H9 (cell line): ENCODE measurements around the gene LRRC7. TPM values are rescaled to one million over a fixed set of nuclear protein-coding genes. Genes with fewer than 3 reads are reported as not detected.

Experiments
- DNase-seq: peaks from one replicate; pipeline ENCODE4 v3.0.0-alpha.2; 2017
- H2AFZ ChIP-seq: one replicate; pipeline ENCODE4 v1.6.1; 2013; ENCODE audit warnings: mild to moderate bottlenecking, low read length, control low read depth, moderate library complexity
- H2AK5ac ChIP-seq: 2 replicates; pipeline ENCODE4 v1.6.1; 2013; ENCODE audit warnings: low read length, control low read depth, mixed read lengths; ENCODE audit not compliant: insufficient read length
- H2BK120ac ChIP-seq: one replicate; pipeline ENCODE4 v1.6.1; 2013; ENCODE audit warnings: low read depth, mild to moderate bottlenecking, low read length, control low read depth, inconsistent platforms; ENCODE audit not compliant: poor library complexity, severe bottlenecking
- H2BK12ac ChIP-seq: 2 replicates; pipeline ENCODE4 v1.6.1; 2013; ENCODE audit warnings: low read length, control low read depth, mixed read lengths, low read depth; ENCODE audit not compliant: insufficient read length
- H2BK15ac ChIP-seq: 2 replicates; pipeline ENCODE4 v1.6.1; 2013; ENCODE audit warnings: low read depth, low read length, control low read depth
- H2BK20ac ChIP-seq: one replicate; pipeline ENCODE4 v1.6.1; 2013; ENCODE audit warnings: low read depth, mild to moderate bottlenecking, low read length, control low read depth, inconsistent platforms; ENCODE audit not compliant: poor library complexity, severe bottlenecking
- H2BK5ac ChIP-seq: 2 replicates; pipeline ENCODE4 v1.6.1; 2013; ENCODE audit warnings: low read length, control low read depth, mixed read lengths; ENCODE audit not compliant: insufficient read length
- H3K14ac ChIP-seq: 2 replicates; pipeline ENCODE4 v1.6.1; 2013; ENCODE audit warnings: low read length, control low read depth; ENCODE audit not compliant: insufficient read depth
- H3K18ac ChIP-seq: 2 replicates; pipeline ENCODE4 v1.6.1; 2013; ENCODE audit warnings: low read depth, mild to moderate bottlenecking, mixed read lengths, low read length, control low read depth; ENCODE audit not compliant: insufficient read length
- H3K23ac ChIP-seq: 2 replicates; pipeline ENCODE4 v1.6.1; 2013; ENCODE audit warnings: low read length, control low read depth, mixed read lengths, low read depth; ENCODE audit not compliant: insufficient read length
- H3K23me2 ChIP-seq: 2 replicates; pipeline ENCODE4 v1.6.1; 2013; ENCODE audit warnings: low read depth, mild to moderate bottlenecking, mixed read lengths, low read length, control low read depth; ENCODE audit not compliant: insufficient read length, poor library complexity, severe bottlenecking
- H3K27ac ChIP-seq: 2 replicates; pipeline ENCODE4 v1.5.1; 2013; ENCODE audit warnings: low read length, control low read depth, mixed read lengths, low read depth; ENCODE audit not compliant: insufficient read length
- H3K27me3 ChIP-seq: 2 replicates; pipeline ENCODE4 v1.6.1; 2013; ENCODE audit warnings: low read length, control low read depth, inconsistent platforms; ENCODE audit not compliant: insufficient read depth
- H3K4ac ChIP-seq: 2 replicates; pipeline ENCODE4 v1.6.1; 2013; ENCODE audit warnings: low read depth, mild to moderate bottlenecking, control low read depth, inconsistent platforms, low read length, moderate library complexity
- H3K4me1 ChIP-seq: 2 replicates; pipeline ENCODE4 v1.6.1; 2013; ENCODE audit warnings: low read length, control low read depth, inconsistent platforms; ENCODE audit not compliant: insufficient read depth
- H3K4me2 ChIP-seq: 2 replicates; pipeline ENCODE4 v1.6.1; 2013; ENCODE audit warnings: low read length, control low read depth, mixed read lengths; ENCODE audit not compliant: insufficient read length, insufficient read depth
- H3K56ac ChIP-seq: 2 replicates; pipeline ENCODE4 v1.6.1; 2013; ENCODE audit warnings: low read depth, mild to moderate bottlenecking, mixed read lengths, low read length, control low read depth; ENCODE audit not compliant: insufficient read length
- H3K79me1 ChIP-seq: 2 replicates; pipeline ENCODE4 v1.6.1; 2013; ENCODE audit warnings: low read depth, mild to moderate bottlenecking, moderate library complexity, low read length, control low read depth, inconsistent platforms; ENCODE audit not compliant: insufficient read depth, poor library complexity, severe bottlenecking
- H3K79me2 ChIP-seq: 2 replicates; pipeline ENCODE4 v1.6.1; 2013; ENCODE audit warnings: low read length, control low read depth, inconsistent platforms; ENCODE audit not compliant: insufficient read depth
- H3K9ac ChIP-seq: 2 replicates; pipeline ENCODE4 v1.6.1; 2013; ENCODE audit warnings: low read length, control low read depth, mixed read lengths; ENCODE audit not compliant: insufficient read length; ENCODE audit errors: extremely low read depth
- H3K9me3 ChIP-seq: one replicate; pipeline ENCODE4 v1.6.1; 2013; ENCODE audit warnings: low read depth, low read length, inconsistent platforms; ENCODE audit not compliant: control insufficient read depth
- H3T11ph ChIP-seq: one replicate; pipeline ENCODE4 v1.6.1; 2013; ENCODE audit warnings: mild to moderate bottlenecking, low read length, control low read depth, inconsistent platforms
- H4K20me1 ChIP-seq: one replicate; pipeline ENCODE4 v1.6.1; 2013; ENCODE audit not compliant: control insufficient read depth, insufficient read length, insufficient read depth
- H4K5ac ChIP-seq: 2 replicates; pipeline ENCODE4 v1.6.1; 2013; ENCODE audit warnings: low read depth, mild to moderate bottlenecking, mixed read lengths, low read length, control low read depth; ENCODE audit not compliant: insufficient read length
- H4K8ac ChIP-seq: replicated peaks from 2 replicates; pipeline ENCODE4 v1.6.1; 2013; ENCODE audit warnings: low read length, control low read depth, mixed read lengths, low read depth; ENCODE audit not compliant: insufficient read length
- H4K91ac ChIP-seq: 2 replicates; pipeline ENCODE4 v1.6.1; 2013; ENCODE audit warnings: low read depth, mild to moderate bottlenecking, moderate library complexity, mixed read lengths, low read length, control low read depth; ENCODE audit not compliant: insufficient read length
- H3K27ac Mint-ChIP-seq, 3 experiments: 2 replicates in 2 of 3; 3 replicates in 1 of 3; pipeline ENCODE4 v1.8.0; 2020 to 2021; ENCODE audit warnings: mixed read lengths in 3 of 3, mild to moderate bottlenecking in 1 of 3, moderate library complexity in 1 of 3
- H3K27me3 Mint-ChIP-seq: 2 replicates; pipeline ENCODE4 v1.8.0; 2021; ENCODE audit warnings: low read depth, mild to moderate bottlenecking, moderate library complexity, mixed read lengths
- H3K36me3 Mint-ChIP-seq, 3 experiments: 2 replicates in 2 of 3; 3 replicates in 1 of 3; pipeline ENCODE4 v1.8.0; 2020 to 2021; ENCODE audit warnings: low read depth in 3 of 3, mixed read lengths in 3 of 3; ENCODE audit not compliant: insufficient read depth in 1 of 3
- H3K4me1 Mint-ChIP-seq, 2 experiments: 2 replicates each; pipeline ENCODE4 v1.8.0; 2020; ENCODE audit warnings: mixed read lengths in 2 of 2
- H3K4me3 Mint-ChIP-seq, 2 experiments: 2 replicates in 1 of 2; 3 replicates in 1 of 2; pipeline ENCODE4 v1.8.0; 2020 to 2021; ENCODE audit warnings: mild to moderate bottlenecking in 2 of 2, mixed read lengths in 2 of 2, moderate library complexity in 1 of 2
- H3K9me3 Mint-ChIP-seq, 2 experiments: 2 replicates in 1 of 2; 3 replicates in 1 of 2; pipeline ENCODE4 v1.8.0; 2020; ENCODE audit warnings: mild to moderate bottlenecking in 2 of 2, mixed read lengths in 2 of 2, moderate library complexity in 1 of 2
- CTCF ChIP-seq: fragments of 200-600 bp; sonication (generic); conservative IDR thresholded peaks from 3 replicates; pipeline ENCODE4 v1.8.0; 2021; ENCODE audit warnings: antibody characterized with exemption, mild to moderate bottlenecking
- WGBS: extraction: QIAGEN DNeasy Blood & Tissue Kit; methylation state at CpG from one replicate; pipeline ENCODE4 v1.1.7; 2013; ENCODE audit warnings: missing lambda C conversion rate, low lambda C conversion rate, mixed read lengths; ENCODE audit not compliant: insufficient read length; ENCODE audit errors: extremely low coverage; 5-methylcytosine and 5-hydroxymethylcytosine counted together
- total RNA-seq: library from RNA; stranded (reverse); gene quantifications from 2 replicates; pipeline ENCODE4 v1.2.1, GENCODE V29; 2021

LRRC7 gene
- total RNA-seq, 1 experiment from 2014 or later, result not detected

GRCh38 chr1:69976896-69977295 lies 409.2 kb downstream of the LRRC7 start:
- no peak overlapping the region for H3K56ac ChIP-seq
- no peak overlapping the region for H3K27ac ChIP-seq
- no CpG with 5 or more reads among the region's 3 CpGs for WGBS
- H2BK120ac ChIP-seq, result no peak overlapping the region
- no peak overlapping the region for H4K91ac ChIP-seq
- Mint-ChIP-seq H3K9me3 (no peaks in the 10 kb centered on the region), H3K4me1 (peaks cover 7 to 8% of the 10 kb centered on the region in 2 experiments), H3K4me3 (no peak overlapping the region), H3K27me3 (no peaks in the 10 kb centered on the region), H3K36me3 (no peaks in the 10 kb centered on the region), H3K27ac (peak overlapping the region in 2 of 3 experiments; percentile 3 to 54; a peak in 3 of 7 replicates)
- H3K18ac ChIP-seq, result no peak overlapping the region
- no peaks in the 10 kb centered on the region for H3K23me2 ChIP-seq
- no peak for DNase-seq
- no peak overlapping the region for H3K9ac ChIP-seq
- no peak overlapping the region for H3K4me2 ChIP-seq
- no peak overlapping the region for H2BK15ac ChIP-seq
- no peak overlapping the region for H2BK12ac ChIP-seq
- no peak for TF ChIP-seq CTCF
- H4K8ac ChIP-seq, result no peak overlapping the region
- no peaks in the 10 kb centered on the region for H3K9me3 ChIP-seq
- H3K79me1 ChIP-seq, result no peaks in the 10 kb centered on the region
- no peak overlapping the region for H3K23ac ChIP-seq
- H3K79me2 ChIP-seq, result no peaks in the 10 kb centered on the region
- H2BK5ac ChIP-seq, result no peak overlapping the region
- no peaks in the 10 kb centered on the region for H4K20me1 ChIP-seq
- no peak overlapping the region for H3K4ac ChIP-seq
- no peaks in the 10 kb centered on the region for H3K27me3 ChIP-seq
- H2AK5ac ChIP-seq, result no peak overlapping the region
- no peaks in the 10 kb centered on the region; the same call in 1 of the 2 replicates for H3K4me1 ChIP-seq
- no peak overlapping the region for H3T11ph ChIP-seq
- no peak overlapping the region for H2AFZ ChIP-seq
- no peak overlapping the region for H2BK20ac ChIP-seq
- H4K5ac ChIP-seq, result no peak overlapping the region
- H3K14ac ChIP-seq, result no peak overlapping the region
